Keratinocyte (primary cell): ENCODE results near the gene BCO2.

Experiments
- CTCF ChIP-seq, 3 experiments: IDR thresholded peaks in 1 of 3; conservative IDR thresholded peaks in 1 of 3; optimal IDR thresholded peaks in 1 of 3; 2 replicates in 2 of 3; 3 replicates in 1 of 3; pipeline versions ENCODE3 to v1.5.1; 2011; ENCODE audit warnings: low read length in 3 of 3, mild to moderate bottlenecking in 3 of 3, moderate library complexity in 2 of 3, control low read depth in 1 of 3, inconsistent platforms in 1 of 3; ENCODE audit not compliant: insufficient read depth in 2 of 3; ENCODE audit errors: extremely low read depth in 1 of 3
- EZH2 ChIP-seq: IDR thresholded peaks from one replicate; pipeline ENCODE4 v1.6.1; 2012; ENCODE audit warnings: inconsistent platforms, mild to moderate bottlenecking, low read length, moderate library complexity

- TF ChIP-seq CTCF (optimal IDR thresholded peaks at IDR 0.05 in 1 of 3, IDR thresholded peaks at IDR 0.05 in 1 of 3, conservative IDR thresholded peaks at IDR 0.05 in 1 of 3; ENCODE audit: extremely low read depth in 1 of 3, insufficient read depth in 2 of 3, low read length in 3 of 3) (no peak), EZH2 (no peak)
Measured at GRCh38 chr11:112253605-112254242, 78.4 kb downstream of the BCO2 start.
